ENCODE measurements around the gene HS6ST3.

DNA sequence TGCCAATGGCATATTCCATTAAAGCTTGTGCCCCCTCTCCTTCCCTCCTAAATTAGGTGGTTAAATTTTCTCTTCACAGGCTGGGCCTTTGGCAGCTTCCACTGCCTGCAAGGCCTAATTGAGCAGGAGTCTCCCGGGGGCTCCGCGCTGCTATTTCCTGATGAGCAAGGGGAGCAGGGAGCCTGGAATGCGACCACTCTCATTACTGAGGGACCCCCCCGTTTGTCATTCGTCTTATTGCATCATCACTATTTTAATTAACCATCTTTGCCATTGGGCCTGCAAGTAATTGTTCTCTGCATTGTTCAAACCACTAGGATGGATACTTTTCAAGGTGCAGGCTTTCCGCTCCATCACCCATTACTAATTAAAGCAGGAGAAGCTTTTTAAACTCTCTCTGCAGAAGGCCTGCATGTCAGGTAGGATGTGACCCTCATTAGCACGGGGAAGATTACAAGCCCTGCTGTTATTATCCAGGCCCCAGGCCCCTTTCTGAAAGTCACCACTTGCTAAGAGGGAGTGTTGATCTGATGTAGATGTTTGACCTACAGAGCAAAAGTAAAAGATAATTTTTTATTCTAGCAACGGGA is 762.0 kb downstream of the HS6ST3 start:
- TF ChIP-seq, protein P1, sequence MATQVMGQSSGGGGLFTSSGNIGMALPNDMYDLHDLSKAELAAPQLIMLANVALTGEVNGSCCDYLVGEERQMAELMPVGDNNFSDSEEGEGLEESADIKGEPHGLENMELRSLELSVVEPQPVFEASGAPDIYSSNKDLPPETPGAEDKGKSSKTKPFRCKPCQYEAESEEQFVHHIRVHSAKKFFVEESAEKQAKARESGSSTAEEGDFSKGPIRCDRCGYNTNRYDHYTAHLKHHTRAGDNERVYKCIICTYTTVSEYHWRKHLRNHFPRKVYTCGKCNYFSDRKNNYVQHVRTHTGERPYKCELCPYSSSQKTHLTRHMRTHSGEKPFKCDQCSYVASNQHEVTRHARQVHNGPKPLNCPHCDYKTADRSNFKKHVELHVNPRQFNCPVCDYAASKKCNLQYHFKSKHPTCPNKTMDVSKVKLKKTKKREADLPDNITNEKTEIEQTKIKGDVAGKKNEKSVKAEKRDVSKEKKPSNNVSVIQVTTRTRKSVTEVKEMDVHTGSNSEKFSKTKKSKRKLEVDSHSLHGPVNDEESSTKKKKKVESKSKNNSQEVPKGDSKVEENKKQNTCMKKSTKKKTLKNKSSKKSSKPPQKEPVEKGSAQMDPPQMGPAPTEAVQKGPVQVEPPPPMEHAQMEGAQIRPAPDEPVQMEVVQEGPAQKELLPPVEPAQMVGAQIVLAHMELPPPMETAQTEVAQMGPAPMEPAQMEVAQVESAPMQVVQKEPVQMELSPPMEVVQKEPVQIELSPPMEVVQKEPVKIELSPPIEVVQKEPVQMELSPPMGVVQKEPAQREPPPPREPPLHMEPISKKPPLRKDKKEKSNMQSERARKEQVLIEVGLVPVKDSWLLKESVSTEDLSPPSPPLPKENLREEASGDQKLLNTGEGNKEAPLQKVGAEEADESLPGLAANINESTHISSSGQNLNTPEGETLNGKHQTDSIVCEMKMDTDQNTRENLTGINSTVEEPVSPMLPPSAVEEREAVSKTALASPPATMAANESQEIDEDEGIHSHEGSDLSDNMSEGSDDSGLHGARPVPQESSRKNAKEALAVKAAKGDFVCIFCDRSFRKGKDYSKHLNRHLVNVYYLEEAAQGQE (IDR thresholded peaks at IDR 0.05; ENCODE audit: low read depth): no peak
- TF ChIP-seq CEBPB (IDR thresholded peaks at IDR 0.05) (no peak), TEAD4 (IDR thresholded peaks at IDR 0.05) (no peak), EGR1 (IDR thresholded peaks at IDR 0.05) (no peak), FOXM1 (IDR thresholded peaks at IDR 0.05; ENCODE audit: borderline replicate concordance, low read depth) (no peak), RAD21 (IDR thresholded peaks at IDR 0.05; ENCODE audit: low read depth) (no peak), TAF1 (IDR thresholded peaks at IDR 0.05; ENCODE audit: low read depth) (no peak), EP300 (IDR thresholded peaks at IDR 0.05; ENCODE audit: borderline replicate concordance) (no peak), YY1 (IDR thresholded peaks at IDR 0.05; ENCODE audit: low read depth) (no peak), TCF12 (IDR thresholded peaks at IDR 0.05; ENCODE audit: low read depth) (no peak), MAX (IDR thresholded peaks at IDR 0.05) (no peak), NFIC (IDR thresholded peaks at IDR 0.05) (no peak), CREB1 (IDR thresholded peaks at IDR 0.05; ENCODE audit: low read depth) (no peak)
- TF ChIP-seq, protein P2, sequence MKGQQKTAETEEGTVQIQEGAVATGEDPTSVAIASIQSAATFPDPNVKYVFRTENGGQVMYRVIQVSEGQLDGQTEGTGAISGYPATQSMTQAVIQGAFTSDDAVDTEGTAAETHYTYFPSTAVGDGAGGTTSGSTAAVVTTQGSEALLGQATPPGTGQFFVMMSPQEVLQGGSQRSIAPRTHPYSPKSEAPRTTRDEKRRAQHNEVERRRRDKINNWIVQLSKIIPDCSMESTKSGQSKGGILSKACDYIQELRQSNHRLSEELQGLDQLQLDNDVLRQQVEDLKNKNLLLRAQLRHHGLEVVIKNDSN (IDR thresholded peaks at IDR 0.05): no peak
